Measurements from ENCODE around the gene GPR35.

GPR35 gene

DNA sequence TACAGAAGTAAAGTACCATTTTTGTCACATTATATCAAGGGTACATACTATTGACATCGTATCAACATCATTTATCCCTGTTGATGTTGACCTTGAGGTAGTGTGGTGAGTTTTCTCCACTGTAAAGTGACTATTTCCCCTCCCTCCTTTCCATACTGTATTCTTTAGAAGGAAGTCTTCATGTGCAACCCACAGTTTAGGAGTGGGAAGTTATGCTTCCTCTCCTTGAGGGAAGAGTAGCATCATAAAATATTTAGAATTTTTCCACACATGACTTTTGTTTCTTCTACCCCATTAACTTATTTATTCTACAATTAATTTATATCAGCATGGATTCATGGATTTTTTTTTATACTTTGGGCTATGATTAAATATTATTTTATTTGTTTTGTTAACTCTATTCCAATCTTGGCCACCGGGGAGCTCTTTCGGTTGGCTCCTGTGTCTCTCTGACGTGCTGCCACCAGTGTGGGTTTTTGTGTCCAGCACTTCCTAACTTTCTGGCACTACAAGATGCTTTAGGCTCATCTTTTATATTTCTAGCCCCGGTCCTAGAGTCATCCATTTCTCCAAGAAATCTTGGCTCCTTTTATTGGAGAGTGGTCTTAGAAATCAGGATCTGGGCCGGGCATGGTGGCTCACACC is 38.4 kb downstream of the GPR35 start:
- Histone ChIP-seq H3K27ac (ENCODE audit: poor library complexity, severe bottlenecking) (no peak overlapping the region), H3K9me3 (ENCODE audit: severe bottlenecking) (no peaks in the 10 kb centered on the region), H3K27me3 (ENCODE audit: insufficient read depth, poor library complexity, severe bottlenecking) (peaks cover 57% of the 10 kb centered on the region), H3K36me3 (ENCODE audit: low read depth) (no peaks in the 10 kb centered on the region), H3K4me1 (ENCODE audit: insufficient read depth, poor library complexity, severe bottlenecking) (no peaks in the 10 kb centered on the region), H3K4me3 (ENCODE audit: severe bottlenecking) (no peak overlapping the region)
- no peak for ATAC-seq (ENCODE audit: low read depth)
- no peak for DNase-seq (ENCODE audit: low spot score)
- TF ChIP-seq, protein P1, sequence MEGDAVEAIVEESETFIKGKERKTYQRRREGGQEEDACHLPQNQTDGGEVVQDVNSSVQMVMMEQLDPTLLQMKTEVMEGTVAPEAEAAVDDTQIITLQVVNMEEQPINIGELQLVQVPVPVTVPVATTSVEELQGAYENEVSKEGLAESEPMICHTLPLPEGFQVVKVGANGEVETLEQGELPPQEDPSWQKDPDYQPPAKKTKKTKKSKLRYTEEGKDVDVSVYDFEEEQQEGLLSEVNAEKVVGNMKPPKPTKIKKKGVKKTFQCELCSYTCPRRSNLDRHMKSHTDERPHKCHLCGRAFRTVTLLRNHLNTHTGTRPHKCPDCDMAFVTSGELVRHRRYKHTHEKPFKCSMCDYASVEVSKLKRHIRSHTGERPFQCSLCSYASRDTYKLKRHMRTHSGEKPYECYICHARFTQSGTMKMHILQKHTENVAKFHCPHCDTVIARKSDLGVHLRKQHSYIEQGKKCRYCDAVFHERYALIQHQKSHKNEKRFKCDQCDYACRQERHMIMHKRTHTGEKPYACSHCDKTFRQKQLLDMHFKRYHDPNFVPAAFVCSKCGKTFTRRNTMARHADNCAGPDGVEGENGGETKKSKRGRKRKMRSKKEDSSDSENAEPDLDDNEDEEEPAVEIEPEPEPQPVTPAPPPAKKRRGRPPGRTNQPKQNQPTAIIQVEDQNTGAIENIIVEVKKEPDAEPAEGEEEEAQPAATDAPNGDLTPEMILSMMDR (IDR thresholded peaks at IDR 0.05; ENCODE audit: poor library complexity, severe bottlenecking), result no peak

DNA sequence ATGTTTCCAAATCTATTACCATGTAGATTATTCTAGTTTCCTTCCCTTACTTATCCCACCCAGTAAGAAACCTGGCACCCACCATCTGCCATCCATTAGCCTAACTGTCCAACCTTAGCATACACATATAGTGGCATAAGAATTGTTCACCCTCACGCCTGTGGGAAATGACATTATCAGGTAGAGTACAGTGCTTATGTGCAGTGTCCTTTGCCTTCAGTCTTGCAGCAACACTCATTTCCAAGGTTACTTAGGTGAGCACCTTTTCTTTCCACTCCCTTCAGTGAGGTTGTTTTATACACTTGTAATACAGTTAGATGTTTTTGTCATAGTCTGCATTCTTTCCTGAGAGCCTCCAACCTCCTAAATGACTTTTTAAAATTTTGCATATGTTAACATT is 39.3 kb downstream of the GPR35 start:
- Histone ChIP-seq H3K4me3 (ENCODE audit: severe bottlenecking) (no peak overlapping the region), H3K27ac (ENCODE audit: poor library complexity, severe bottlenecking) (no peak overlapping the region), H3K4me1 (ENCODE audit: insufficient read depth, poor library complexity, severe bottlenecking) (no peaks in the 10 kb centered on the region), H3K27me3 (ENCODE audit: insufficient read depth, poor library complexity, severe bottlenecking) (peaks cover 58% of the 10 kb centered on the region), H3K36me3 (ENCODE audit: low read depth) (no peaks in the 10 kb centered on the region), H3K9me3 (ENCODE audit: severe bottlenecking) (no peaks in the 10 kb centered on the region)
- TF ChIP-seq, protein P1 (IDR thresholded peaks at IDR 0.05; ENCODE audit: poor library complexity, severe bottlenecking), result no peak
- DNase-seq (ENCODE audit: low spot score) (no peak), ATAC-seq (ENCODE audit: low read depth) (no peak)

DNA sequence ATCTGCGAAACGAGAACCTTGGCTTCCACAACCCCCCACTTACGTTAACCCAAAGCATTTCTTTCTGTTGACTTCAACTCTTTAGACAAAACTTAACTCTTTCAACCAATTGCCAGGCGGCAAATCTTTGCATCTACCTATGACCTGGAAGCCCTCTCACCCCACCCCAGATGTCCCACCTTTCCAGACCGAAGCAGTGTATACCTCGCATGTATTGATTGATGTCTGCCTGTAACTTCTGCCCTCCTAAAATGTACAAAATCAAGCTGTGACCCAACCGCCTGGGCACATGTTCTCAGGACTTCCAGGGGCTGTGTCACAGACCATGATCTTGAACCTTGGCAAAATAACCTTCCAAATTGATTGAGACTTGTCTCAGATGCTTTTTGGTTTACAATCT is 45.1 kb downstream of the GPR35 start:
- H3K4me3 ChIP-seq (ENCODE audit: severe bottlenecking), result no peak overlapping the region
- H3K27ac ChIP-seq (ENCODE audit: poor library complexity, severe bottlenecking), result no peak overlapping the region
- no peaks in the 10 kb centered on the region for H3K9me3 ChIP-seq (ENCODE audit: severe bottlenecking)
- H3K27me3 ChIP-seq (ENCODE audit: insufficient read depth, poor library complexity, severe bottlenecking), result peaks cover 73% of the 10 kb centered on the region
- TF ChIP-seq, protein P1 (IDR thresholded peaks at IDR 0.05; ENCODE audit: poor library complexity, severe bottlenecking), result no peak
- DNase-seq (ENCODE audit: low spot score) (no peak), ATAC-seq (ENCODE audit: low read depth) (no peak)
- H3K36me3 ChIP-seq (ENCODE audit: low read depth), result no peaks in the 10 kb centered on the region
- H3K4me1 ChIP-seq (ENCODE audit: insufficient read depth, poor library complexity, severe bottlenecking), result no peaks in the 10 kb centered on the region

DNA sequence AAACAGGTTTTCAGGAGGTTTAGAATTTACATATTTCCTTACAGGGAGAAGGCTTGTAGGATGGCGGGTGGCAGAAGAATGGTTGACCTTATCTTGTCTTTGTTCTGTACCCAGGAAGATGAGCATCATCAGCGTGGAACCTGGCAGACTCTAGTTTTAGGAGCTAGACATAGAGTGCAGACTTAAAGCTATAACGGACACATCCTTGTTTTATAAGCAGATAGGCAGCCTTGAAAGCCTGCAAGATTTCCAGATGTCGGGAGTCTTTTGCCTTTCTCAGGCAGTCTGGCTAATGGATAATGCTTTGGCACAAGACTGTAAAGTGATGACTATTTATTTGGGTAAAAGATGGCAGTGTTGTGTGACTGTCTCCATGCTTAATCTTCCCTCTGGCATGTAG is 45.7 kb downstream of the GPR35 start:
- no peaks in the 10 kb centered on the region for H3K9me3 ChIP-seq (ENCODE audit: severe bottlenecking)
- no peaks in the 10 kb centered on the region for H3K4me1 ChIP-seq (ENCODE audit: insufficient read depth, poor library complexity, severe bottlenecking)
- no peak overlapping the region for H3K27ac ChIP-seq (ENCODE audit: poor library complexity, severe bottlenecking)
- TF ChIP-seq, protein P1 (IDR thresholded peaks at IDR 0.05; ENCODE audit: poor library complexity, severe bottlenecking), result no peak
- H3K27me3 ChIP-seq (ENCODE audit: insufficient read depth, poor library complexity, severe bottlenecking), result peaks cover 69% of the 10 kb centered on the region
- ATAC-seq (ENCODE audit: low read depth) (no peak), DNase-seq (ENCODE audit: low spot score) (no peak)
- no peaks in the 10 kb centered on the region for H3K36me3 ChIP-seq (ENCODE audit: low read depth)
- no peak overlapping the region for H3K4me3 ChIP-seq (ENCODE audit: severe bottlenecking)

DNA sequence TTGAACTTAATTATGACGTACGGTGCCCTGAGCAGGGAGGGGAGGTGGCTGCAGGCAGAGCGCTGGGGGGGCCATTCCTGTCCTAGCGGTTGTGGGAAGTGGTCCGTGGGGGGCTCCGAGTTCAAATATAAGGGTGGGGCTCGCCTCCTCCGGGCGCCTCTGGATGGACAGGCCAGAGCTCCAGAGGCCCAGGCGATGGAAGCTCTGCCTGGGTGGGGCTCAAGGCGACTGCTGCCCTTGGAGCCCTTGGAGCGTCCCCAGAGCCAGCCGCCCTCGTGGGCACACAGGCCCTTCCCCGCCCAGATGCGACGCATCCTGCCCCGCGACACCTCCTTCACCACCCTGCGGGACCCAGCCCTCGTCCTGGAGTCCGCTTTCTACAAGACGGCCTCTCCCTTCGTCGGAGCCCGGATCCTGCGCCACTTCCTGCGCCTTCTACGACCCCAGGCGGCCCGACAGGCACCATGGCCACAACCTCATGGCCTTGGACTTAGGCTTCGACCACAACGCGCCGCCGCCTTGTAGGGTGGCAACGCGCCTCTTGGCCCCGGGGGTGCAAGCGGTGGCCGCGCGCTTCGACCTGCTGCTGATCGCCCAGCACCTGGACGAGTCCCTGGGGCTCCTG is 46.9 kb downstream of the GPR35 start:
- H3K4me1 ChIP-seq (ENCODE audit: insufficient read depth, poor library complexity, severe bottlenecking), result no peaks in the 10 kb centered on the region
- peaks cover 57% of the 10 kb centered on the region for H3K27me3 ChIP-seq (ENCODE audit: insufficient read depth, poor library complexity, severe bottlenecking)
- no peaks in the 10 kb centered on the region for H3K9me3 ChIP-seq (ENCODE audit: severe bottlenecking)
- TF ChIP-seq, protein P1 (IDR thresholded peaks at IDR 0.05; ENCODE audit: poor library complexity, severe bottlenecking), result no peak
- DNase-seq (ENCODE audit: low spot score) (no peak), ATAC-seq (ENCODE audit: low read depth) (no peak)
- H3K27ac ChIP-seq (ENCODE audit: poor library complexity, severe bottlenecking), result no peak overlapping the region
- H3K36me3 ChIP-seq (ENCODE audit: low read depth), result no peaks in the 10 kb centered on the region
- H3K4me3 ChIP-seq (ENCODE audit: severe bottlenecking), result no peak overlapping the region

Measured in RWPE2 (cell line).